ENCODE results near the gene ZNF584.
"Not testable (repeated sequence)": the region's sequence is repeated elsewhere in the genome, so short reads cannot be mapped to it uniquely, and the experiment has no call there.

Gene ZNF584

DNA sequence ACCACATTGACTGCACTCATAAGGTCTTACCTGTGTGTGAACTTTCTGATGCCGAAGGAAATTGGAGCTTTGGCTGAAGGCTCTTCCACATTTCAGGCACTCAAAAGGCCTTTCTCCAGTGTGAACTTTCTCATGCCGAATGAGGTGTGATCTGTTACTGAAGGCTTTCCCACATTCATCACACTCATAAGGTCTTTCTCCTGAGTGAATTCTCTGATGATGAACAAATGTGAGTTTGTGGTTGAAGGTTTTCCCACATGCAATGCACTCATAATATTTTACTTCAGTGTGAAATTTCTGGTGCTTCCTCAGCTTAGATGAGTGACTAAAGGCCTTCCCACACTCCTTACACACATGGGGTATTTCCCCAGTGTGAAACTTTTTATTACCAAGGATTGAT is 25.8 kb downstream of the ZNF584 start:
- no peak for TF ChIP-seq CTCF (IDR thresholded peaks at IDR 0.05; ENCODE audit: low read depth, low read length, missing control alignments)
- H3K4me3 ChIP-seq (replicated peaks; ENCODE audit: low read depth, low read length) = no peak overlapping the region
- DNase-seq (ENCODE audit: extremely low read depth, low read depth) = no peak

DNA sequence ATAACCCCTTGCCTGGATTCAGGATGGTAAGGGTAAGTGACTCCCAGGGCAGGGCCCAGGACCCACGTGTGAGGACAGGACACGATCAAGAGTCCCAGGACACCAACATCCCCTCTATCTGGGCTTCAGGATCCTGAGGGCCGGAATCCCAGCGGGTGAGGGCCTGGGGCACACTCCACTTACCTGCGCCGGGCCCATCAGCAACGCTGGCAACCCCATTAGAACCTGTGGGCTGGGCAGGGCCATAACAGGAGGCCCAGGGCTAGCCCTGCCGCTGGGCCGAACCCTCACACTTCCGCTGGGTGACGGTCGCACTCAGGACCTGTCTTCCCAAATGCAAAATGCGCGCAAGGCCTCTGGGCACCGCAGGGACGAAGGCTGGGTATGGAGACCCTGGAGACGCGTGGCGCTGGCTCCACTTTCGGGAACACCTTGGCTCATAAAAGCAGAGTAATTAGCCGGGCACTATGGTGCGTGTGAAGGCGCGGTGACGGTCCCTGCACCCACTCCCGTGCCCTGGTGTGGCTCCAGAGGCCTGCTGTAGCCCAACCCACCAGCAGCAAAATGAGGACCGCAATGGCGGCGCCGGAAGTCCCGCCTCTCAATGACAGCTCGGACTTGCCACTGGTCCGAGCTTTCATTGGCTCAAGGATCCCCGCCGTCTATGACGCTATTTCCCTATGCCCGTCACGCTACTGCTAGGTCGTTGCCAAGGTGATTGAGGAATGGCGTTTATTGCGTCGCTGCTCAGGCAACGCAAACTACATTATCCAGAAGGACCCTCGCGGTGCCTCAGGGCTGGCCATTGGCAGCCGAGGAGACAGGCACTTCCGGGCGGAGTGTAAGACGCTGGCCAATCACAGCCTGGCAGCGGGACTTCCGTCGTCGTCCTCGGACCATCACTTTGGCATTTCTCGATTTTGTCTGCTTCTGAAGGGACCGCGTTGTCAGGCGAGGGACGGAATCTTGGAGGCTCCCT is 31.4 kb downstream of the ZNF584 start, which contains the start of gene ZNF132:
TSS of gene ZNF132 (minus strand) at position 578 of the 979 bp plus-strand sequence. CDS start at position 246, 332 bp downstream.
- no peak for TF ChIP-seq CTCF (IDR thresholded peaks at IDR 0.05; ENCODE audit: low read depth, low read length, missing control alignments)
- peak within 1 kb of the TSS; percentile 57 for H3K4me3 ChIP-seq (replicated peaks; ENCODE audit: low read depth, low read length)
- peak; percentile 99 for DNase-seq (ENCODE audit: extremely low read depth, low read depth)

GRCh38 chr19:58440556-58440955 is 32.1 kb downstream of the ZNF584 start:
- TF ChIP-seq CTCF (IDR thresholded peaks at IDR 0.05; ENCODE audit: low read depth, low read length, missing control alignments) = no peak
- peak overlapping the region; percentile 57 for H3K4me3 ChIP-seq (replicated peaks; ENCODE audit: low read depth, low read length)
- DNase-seq (ENCODE audit: extremely low read depth, low read depth) = no peak

DNA sequence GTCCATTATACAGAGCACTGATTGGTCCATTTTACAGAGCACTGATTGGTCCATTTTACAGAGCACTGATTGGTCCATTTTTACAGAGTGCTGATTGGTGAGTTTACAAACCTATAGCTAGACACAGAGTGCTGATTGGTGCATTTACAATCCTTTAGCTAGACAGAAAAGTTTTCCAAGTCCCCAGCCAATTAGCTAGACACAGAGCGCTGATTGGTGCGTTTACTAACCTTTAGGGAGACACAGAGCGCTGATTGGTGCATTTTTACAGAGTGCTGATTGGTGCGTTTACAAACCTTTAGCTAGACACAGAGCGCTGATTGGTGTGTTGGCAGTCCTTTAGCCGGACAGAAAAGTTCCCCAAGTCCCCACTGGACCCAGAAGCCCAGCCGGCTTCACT is 34.5 kb downstream of the ZNF584 start:
- DNase-seq (ENCODE audit: extremely low read depth, low read depth); H3K4me3 ChIP-seq (replicated peaks; ENCODE audit: low read depth, low read length): not testable (repeated sequence)

DNA sequence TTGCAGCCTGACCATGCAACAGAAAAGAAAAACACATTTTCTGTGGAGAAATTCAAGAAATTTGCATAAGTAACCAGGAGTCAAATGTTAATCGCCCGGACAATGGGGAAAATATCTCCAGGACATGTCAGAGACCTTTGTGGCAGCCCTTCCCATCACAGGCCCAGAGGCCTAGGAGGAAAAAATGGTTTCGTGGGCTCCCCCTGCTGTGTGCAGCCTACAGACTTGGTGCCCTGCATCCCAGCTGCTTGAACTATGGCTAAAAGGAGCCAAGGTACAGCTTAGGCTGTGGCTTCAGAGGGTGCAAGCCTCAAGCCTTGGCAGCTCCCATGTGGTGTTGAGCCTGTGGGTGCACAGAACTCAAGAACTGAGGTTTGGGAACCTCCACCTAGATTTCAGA is 40.4 kb downstream of the ZNF584 start:
- not testable (repeated sequence) for H3K4me3 ChIP-seq (replicated peaks; ENCODE audit: low read depth, low read length); DNase-seq (ENCODE audit: extremely low read depth, low read depth)

DNA sequence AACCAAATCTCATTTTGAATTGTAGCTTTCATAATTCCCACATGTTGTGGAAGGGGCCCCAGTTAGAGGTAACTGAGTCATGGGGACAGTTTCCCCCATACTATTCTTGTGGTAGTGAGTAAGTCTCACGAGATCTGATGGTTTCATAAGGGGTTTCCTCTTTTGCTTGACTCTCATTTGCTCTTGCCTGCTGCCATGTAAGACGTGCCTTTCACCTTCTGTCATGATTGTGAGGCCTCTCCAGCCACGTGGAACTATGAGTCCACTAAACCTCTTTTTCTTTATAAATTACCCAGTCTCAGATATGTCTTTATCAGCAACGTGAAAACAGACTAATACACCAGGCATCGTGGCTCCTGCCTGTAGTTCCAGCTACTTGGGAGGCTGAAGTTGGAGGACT is 41.5 kb downstream of the ZNF584 start:
- DNase-seq (ENCODE audit: extremely low read depth, low read depth); H3K4me3 ChIP-seq (replicated peaks; ENCODE audit: low read depth, low read length): not testable (repeated sequence)

DNA sequence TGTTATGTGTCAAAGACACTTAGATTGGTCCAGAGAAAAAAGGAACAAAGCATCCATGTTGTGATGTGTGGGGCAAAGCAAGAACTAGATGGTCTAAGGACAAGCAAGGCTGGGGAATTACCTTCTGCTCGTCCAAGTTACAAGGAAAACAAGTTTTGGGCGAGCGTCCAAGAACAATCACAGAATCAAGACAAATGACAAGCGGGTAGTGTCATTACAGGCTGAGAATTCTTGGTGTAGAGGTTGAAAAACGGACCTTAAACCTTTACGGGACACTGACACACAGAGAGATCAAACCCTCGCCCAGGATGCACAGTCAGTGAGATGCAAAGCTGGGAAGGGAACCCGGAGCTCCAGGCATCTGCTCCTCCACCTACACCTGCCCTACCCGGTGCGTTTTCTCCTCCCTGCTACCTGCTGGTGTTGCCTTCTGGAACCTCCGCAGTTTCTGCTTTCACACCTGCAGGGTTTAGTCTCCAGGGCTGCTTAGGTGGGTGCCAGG is 42.5 kb downstream of the ZNF584 start:
- DNase-seq (ENCODE audit: extremely low read depth, low read depth) = no peak
- peak overlapping the region; percentile 85 for H3K4me3 ChIP-seq (replicated peaks; ENCODE audit: low read depth, low read length)
- TF ChIP-seq CTCF (IDR thresholded peaks at IDR 0.05; ENCODE audit: low read depth, low read length, missing control alignments) = no peak

DNA sequence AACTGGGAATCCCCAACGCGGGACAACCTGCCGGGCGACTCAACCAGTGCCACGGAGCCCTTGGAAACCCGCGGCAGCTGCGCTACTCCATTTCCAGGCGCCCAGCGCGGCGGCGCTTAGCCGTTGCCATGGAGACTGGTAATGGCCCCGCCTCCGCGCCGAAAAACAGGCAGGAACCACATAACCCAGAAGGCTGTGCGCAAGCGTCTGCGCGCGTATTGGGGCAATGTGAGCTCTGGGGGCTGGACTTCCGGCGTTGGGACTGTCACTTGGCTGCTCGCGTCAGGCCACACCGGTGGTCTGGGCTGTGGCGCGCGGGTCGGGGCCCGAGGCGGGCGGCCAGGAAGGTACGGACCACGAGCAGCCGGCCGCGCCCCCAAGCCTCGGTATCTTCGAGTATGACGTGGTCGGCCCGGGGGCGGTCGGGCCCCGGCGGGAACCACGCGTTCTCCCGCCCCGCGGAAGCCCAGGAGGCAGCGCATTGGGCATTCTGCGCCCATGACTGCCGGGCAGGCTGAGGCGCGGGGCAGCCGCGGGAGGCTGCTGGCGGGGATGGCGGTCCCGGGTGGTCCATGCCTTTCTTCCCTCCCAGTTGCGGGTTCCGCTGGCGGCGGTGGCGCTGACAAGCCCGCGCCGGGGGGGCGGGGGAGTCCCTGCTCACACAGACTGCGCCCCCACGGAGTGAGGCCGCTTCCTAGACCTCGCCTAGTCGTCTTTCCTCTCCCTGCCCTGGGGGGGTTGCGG is 43.1 kb downstream of the ZNF584 start, which contains the start of gene ZNF324B:
TSS of gene ZNF324B (plus strand) at position 265 of the 744 bp plus-strand sequence. CDS start 2,080 bp downstream, outside the sequence.
- TF ChIP-seq CTCF (IDR thresholded peaks at IDR 0.05; ENCODE audit: low read depth, low read length, missing control alignments) = no peak
- DNase-seq (ENCODE audit: extremely low read depth, low read depth) = peak; percentile 87
- H3K4me3 ChIP-seq (replicated peaks; ENCODE audit: low read depth, low read length) = peak within 1 kb of the TSS; percentile 85

Data from HFF-Myc (cell line).